ENCODE data around the gene BACH1. TPM values are rescaled to one million over a fixed set of nuclear protein-coding genes. Genes with fewer than 3 reads are reported as not detected.
A peak's percentile ranks its signal among the peaks of the same experiment; 100 is the strongest.

Gene BACH1
- total and polyA plus RNA-seq, 2 of the 8 experiments (the other 6 are each of a cell fraction or from before 2014, with no cell fraction given), result 6.9 to 50.7 TPM

DNA sequence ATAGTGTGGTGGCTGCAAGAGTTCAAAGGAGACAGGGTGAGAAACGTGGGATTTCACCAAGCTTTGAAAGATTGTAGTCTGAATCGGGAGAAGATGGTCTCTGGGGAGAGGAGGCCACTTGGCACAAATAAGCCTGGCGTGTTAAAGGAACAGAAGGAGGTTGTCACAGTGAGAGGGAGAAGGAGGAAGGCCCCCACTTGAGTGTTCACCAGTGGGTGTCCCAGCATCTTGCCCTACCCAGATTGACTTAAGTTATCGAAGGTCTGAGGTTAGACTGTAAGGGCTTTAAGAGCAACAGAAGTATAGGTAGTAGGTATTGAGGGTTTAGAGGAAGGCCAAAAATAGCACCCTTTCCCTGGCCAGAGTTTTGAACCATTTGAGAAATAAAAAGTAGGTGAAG is 48.0 kb downstream of the BACH1 start:
- Histone ChIP-seq H3K56ac (replicated peaks; ENCODE audit: insufficient read length, low read depth, low read length) (no peak overlapping the region), H3K23me2 (ENCODE audit: low read depth, low read length) (no peaks in the 10 kb centered on the region), H2BK12ac (ENCODE audit: low read depth, low read length) (no peak overlapping the region), H3K18ac (ENCODE audit: extremely low read depth, low read length) (no peak overlapping the region), H2BK15ac (ENCODE audit: low read length) (no peak overlapping the region), H4K20me1 (replicated peaks in 1 of 2; ENCODE audit: control insufficient read depth in 1 of 2, insufficient read depth in 2 of 2, low read length in 2 of 2) (peaks cover 0 to 1% of the 10 kb centered on the region in 2 experiments), H2BK20ac (ENCODE audit: low read length) (no peak overlapping the region), H3K79me2 (ENCODE audit: control insufficient read depth in 1 of 2, insufficient read depth in 2 of 2, low read length in 2 of 2) (no peaks in the 10 kb centered on the region), H2AK5ac (ENCODE audit: low read depth, low read length) (no peak overlapping the region), H3K9ac (replicated peaks in 1 of 4; ENCODE audit: extremely low read depth in 1 of 4, low read depth in 3 of 4, low read length in 3 of 4) (no peak overlapping the region), H4K5ac (ENCODE audit: insufficient read length, low read depth, low read length) (no peak overlapping the region), H3K4me1 (replicated peaks in 1 of 4; ENCODE audit: control insufficient read depth in 3 of 4, insufficient read depth in 4 of 4, low read length in 3 of 4) (no peaks in the 10 kb centered on the region), H4K91ac (replicated peaks; ENCODE audit: insufficient read length, low read length) (no peak overlapping the region), H3K23ac (ENCODE audit: insufficient read length) (no peak overlapping the region), H3K79me1 (ENCODE audit: low read depth, low read length) (no peaks in the 10 kb centered on the region; the same call in 1 of the 2 replicates), H3K27ac (ENCODE audit: low read depth, low read length) (no peak overlapping the region), H3K27me3 (replicated peaks in 1 of 4; ENCODE audit: control insufficient read depth in 3 of 4, extremely low read depth in 1 of 4, insufficient read depth in 3 of 4, low read length in 3 of 4) (no peaks in the 10 kb centered on the region), H3K14ac (ENCODE audit: insufficient read length) (no peak overlapping the region), H2AFZ (ENCODE audit: low read length) (no peak overlapping the region), H4K8ac (ENCODE audit: extremely low read depth, insufficient read depth, low read length) (no peak overlapping the region; the same call in 1 of the 2 replicates), H2BK120ac (replicated peaks; ENCODE audit: low read depth, low read length) (no peak overlapping the region), H3K4ac (replicated peaks; ENCODE audit: insufficient read length, low read depth, low read length) (no peak overlapping the region), H3K36me3 (ENCODE audit: control insufficient read depth in 2 of 4, insufficient read depth in 4 of 4, low read length in 3 of 4) (peaks cover 0 to 3% (median 0%) of the 10 kb centered on the region in 4 experiments; a peak in 3 of 8 replicates), H3K4me2 (ENCODE audit: insufficient read depth in 1 of 2, low read depth in 2 of 2, low read length in 2 of 2) (no peak overlapping the region), H3K4me3 (ENCODE audit: extremely low read depth in 1 of 4, insufficient read depth in 2 of 4, low read depth in 3 of 4, low read length in 4 of 4) (no peak overlapping the region), H3K9me3 (ENCODE audit: insufficient read depth in 2 of 2, low read depth in 1 of 2, low read length in 1 of 2) (no peaks in the 10 kb centered on the region), H2BK5ac (ENCODE audit: low read depth, low read length) (no peak overlapping the region)
- no peak for FAIRE-seq
- CTCF ChIA-PET (ENCODE audit: partially characterized antibody), result interaction anchor here (0.6 to 2.1 kb wide), 4 partner anchors 11 to 186 kb away, joined by 3 to 9 read pairs (median 6); no protein-coding TSS in a partner anchor
- TF ChIP-seq BACH1 (IDR thresholded peaks at IDR 0.05; ENCODE audit: low read length) (no peak), CHD1 (IDR thresholded peaks at IDR 0.05; ENCODE audit: low read depth, low read length) (no peak), POLR2A (IDR thresholded peaks at IDR 0.05; ENCODE audit: control extremely low read depth in 1 of 2, low read depth in 2 of 2, low read length in 2 of 2) (peak in 1 of 2 experiments; percentile 24; a peak in 1 of 3 replicates)
- DNase-seq (ENCODE audit: low read depth in 1 of 2, low spot score in 2 of 2), result no peak
- POLR2A ChIA-PET (ENCODE audit: partially characterized antibody), result interaction anchor here (1.3 kb wide), 1 partner anchor 46 kb away, joined by 4 read pairs; no protein-coding TSS in a partner anchor
- 95% methylated on average over 4 of the region's 4 CpGs; no CpG with 5 or more reads in 1 of the 2 experiments for WGBS, 2 experiments (ENCODE audit: extremely low coverage in 1 of 2, insufficient coverage in 1 of 2, insufficient read length in 1 of 2, insufficient replicate concordance in 2 of 2, low coverage in 1 of 2, low lambda C conversion rate in 2 of 2, missing lambda C conversion rate in 1 of 2)

Data from H1 (cell line).